GM19351 (cell line): ENCODE data around the gene PLVAP.

Experiments
- ATAC-seq: cut with Tn5 transposase; IDR thresholded peaks from one replicate; pipeline ENCODE4 v1.9.1; 2021; ENCODE audit warnings: mild to moderate bottlenecking, moderate library complexity; ENCODE audit not compliant: unreplicated experiment

Gene PLVAP

GRCh38 chr19:17324357-17325114 lies 52.6 kb downstream of the PLVAP start:
- no peak for ATAC-seq

- ATAC-seq = no peak
Observed at GRCh38 chr19:17323964-17324332, 53.2 kb downstream of the PLVAP start.

DNA sequence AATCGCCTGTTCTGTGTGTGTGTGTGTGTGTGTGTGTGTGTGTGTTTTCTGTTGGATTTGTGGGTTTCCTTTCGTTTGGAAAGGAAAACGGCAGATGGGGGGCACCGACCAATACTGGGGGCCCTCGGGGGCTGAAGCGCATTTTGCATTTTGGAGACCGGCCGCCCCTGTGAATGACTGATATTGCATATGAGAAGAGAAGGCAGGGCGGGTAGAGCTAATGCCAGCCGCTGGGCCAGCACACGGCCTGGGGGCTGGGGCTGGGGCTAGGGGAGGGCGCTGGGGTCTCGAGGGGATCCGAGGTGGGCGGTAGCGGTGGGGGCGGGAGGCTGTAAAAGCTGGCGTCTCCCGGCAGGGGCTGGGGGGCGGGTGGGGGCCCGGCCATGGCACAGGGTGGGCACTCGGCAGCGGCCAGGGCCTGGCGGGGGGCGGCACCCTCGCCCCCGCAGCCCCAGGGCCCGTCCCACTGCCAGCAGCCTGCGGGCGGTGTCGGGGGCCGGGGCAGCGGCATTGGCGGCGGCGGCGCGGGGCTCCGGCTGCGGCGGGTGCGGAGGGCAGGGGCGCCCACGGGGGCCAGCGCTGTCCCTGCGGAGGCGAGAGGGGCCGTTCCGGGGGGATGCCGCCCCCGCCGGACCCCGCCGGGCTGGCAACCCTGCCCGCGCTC lies 53.7 kb downstream of the PLVAP start:
- ATAC-seq = no peak

DNA sequence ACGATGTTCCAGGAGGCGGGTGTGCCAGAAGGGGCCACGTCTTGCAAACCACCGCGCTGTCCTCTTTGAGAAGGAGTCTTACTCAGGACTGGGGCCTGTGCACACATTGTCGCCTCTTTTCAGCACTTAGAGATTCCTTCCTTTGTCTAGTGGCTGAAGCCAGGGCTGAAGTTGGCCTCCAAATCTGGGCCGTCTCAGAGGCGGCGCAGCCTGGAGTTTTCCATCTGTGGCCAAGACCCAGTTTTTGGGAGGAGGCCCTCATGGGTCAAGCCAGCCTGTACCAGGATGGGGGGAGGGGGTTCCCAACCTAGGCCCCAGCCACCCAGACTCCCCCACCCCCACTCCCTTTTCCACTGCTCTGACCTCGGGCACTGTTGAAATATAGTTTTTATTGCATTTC lies 54.3 kb downstream of the PLVAP start:
- ATAC-seq = no peak

DNA sequence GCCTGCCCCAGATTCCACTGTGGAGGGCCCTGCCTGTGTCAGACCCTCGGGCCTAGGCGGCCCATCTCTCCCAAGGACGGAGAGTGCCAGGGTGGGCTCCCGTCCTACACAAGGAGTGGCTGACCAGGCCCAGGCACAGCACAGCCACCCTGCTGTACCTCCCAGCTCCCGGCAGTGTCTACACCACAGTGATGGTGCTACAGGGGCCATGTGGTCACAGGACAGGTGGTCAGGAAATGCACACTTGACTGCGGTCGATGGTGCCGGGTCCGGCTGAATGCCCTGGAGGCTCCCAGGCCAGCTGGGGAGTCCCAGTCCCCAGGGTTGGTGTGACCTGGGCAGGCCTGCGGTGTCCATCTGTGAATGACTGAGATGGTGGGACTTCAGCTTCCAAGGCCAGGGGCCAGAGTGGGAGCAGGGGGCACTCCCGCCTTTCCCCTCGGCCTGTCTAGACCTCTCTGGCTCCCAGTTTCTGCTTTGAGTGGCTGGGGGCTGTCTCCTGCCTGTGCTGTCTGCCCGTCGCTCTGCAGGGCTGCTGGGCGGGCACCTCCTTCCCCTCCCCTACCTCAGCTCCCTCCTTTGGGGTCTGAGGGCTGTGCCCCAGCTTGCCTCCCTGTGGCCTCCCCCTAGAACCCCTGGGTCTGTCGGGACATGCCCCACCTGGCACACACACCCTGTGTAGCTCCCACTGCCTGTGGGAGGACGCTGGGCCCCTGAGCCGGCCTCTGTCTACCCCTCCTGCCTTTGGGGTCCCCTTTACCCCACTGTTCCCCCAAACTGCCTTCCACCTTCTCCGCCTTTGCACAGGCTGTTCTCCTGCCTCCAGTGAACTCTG lies 55.3 kb downstream of the PLVAP start:
- ATAC-seq = no peak

- no peak for ATAC-seq
Observed at GRCh38 chr19:17320435-17320834, 56.7 kb downstream of the PLVAP start.

DNA sequence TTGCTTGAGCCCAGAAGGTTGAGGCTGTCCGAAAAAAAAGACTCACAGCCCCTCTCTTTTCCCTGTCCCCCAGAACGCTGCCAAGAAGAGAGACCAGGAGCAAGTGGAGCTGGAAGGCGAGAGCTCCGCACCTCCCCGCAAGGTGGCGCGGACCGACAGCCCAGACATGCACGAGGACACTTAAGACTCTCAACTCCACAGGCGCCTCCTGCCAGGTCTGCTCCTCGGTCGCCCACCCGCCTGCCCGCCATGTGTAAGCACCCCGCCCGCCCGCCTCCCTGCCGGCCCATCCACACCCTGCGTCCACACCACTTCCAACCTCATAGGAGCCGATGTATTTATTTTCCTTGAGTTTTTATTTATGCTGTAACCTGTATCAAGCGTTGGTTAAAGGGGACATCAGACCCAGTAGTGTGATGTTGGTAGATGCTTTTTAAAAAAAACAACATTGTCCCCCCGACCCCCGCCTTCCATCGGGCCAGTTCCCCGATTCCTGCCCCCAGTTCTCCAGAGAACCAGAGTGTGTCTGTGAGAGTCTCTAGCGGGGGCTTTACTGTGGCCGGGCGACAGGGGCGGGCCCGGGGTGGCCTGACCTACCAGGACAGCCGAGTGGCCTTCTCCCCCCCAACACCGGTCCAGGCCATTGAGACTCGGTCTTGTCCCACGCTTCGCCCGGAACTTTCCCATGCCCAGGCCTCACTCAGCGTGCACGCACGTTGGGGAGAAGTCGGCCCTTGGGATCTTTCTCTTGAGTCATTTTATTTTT lies 57.5 kb downstream of the PLVAP start:
- no peak for ATAC-seq

GRCh38 chr19:17318966-17319365 lies 58.2 kb downstream of the PLVAP start:
- no peak for ATAC-seq

- no peak for ATAC-seq
Observed at GRCh38 chr19:17314007-17314593, 63.0 kb downstream of the PLVAP start.

DNA sequence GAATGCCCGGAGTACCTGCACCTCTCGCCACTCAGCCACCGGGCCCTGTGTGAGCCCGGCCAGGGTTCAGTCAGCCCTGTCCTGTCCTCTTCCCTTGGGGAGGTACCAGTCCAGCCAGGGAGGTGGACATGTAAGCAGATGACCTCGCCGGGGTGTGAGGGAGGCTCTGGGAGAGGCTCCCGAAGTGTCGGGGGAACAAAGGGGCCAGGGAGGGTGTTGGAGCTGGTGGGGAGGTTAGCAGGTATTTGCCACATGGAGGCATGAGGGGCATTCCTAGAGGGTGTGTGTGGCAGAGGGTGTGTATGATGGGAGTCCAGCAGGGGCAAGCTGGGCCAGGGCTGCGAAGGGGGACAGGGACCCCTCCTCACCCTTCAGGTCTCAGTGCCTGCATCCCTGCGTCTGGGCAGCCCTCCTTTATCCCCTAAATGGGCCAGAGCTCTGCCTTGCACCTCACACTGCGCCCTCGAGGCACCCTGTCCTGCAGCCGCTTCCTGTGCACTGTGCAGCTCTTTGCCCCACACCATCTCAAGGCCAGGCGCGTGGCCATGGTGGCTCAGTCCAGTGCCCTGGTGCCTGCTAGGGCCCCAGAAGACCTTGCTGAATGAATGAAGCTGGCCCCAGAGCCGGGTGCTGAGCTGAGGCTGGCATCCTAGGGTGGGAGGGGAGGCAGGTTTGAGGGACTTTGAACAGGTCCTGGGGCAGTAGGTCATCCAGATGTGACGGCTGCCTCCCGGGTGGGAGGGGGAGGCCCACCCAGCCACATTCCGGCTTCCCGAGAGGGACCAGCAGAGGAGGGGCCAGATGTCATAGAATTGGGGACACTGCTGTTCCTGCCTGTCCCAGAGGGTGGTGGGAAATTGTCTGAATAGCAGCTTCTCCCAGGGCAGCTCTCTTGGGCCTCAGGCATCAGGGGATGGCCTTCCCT lies 64.7 kb downstream of the PLVAP start:
- ATAC-seq = no peak

- ATAC-seq = no peak
Observed at GRCh38 chr19:17311455-17312188, 65.5 kb downstream of the PLVAP start.

DNA sequence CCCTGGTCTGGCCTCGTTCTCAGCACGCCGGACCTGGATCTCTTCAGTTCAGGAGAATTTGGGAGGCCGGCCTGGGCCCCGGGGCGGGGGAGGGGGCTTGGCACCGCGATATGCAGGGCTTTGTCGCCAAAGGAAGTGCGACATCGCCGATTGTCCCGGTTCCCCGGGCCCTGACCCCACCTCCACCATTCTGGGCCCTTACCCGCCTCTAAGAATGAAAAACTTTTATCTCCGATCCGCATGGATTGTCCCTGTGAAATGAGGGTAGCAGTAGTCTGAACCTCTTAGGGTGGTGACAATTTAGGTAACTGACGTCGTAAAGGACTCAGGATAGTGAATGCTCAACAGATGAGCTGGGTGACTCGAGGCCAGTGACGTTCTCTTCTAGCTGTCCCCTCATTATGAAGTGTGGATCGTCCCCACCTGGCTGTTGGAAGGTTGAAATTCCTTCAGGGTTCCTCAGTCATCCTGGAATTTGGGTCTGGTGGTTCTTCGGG lies 67.1 kb downstream of the PLVAP start:
- ATAC-seq = no peak

DNA sequence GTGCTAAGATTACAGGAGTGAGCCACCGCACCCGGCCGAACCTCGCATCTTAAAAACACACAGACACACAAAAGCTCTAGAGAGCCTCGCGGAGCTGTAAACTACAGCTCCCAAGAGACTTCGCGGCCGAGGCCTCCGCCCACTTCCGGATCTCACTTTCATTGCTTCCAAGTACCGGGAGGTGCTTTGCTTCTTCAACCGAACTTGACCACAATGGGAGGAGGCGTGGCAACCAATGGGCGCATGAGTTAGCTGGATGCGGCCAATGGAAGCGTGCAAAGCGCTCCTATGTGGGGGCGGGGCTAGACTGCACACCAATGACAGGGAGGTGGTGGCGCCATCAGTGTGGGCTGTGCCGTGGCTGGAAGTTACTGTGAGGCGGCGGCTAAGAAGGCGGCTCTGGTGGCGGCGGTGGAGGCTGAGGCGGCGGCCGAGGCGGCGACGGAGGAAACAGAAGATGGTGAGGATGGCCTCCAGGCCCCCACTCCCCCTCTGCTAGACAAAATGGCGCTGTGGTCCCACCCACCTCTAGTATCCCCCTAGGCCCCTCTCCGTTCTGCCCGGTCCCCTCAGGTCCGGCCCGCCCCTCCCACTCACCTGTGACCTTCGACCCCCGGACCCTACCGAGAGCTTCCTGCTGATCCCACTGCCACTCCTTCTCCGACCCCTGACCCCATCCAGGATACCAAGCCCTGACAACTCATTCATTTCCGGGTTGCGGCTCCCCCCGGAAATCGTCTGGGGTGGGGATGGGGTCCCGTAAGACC lies 67.8 kb downstream of the PLVAP start, which contains the start of gene DDA1:
DDA1 (plus strand) TSS at position 366 of the 767 bp plus-strand sequence; CDS start at position 458, 92 bp downstream.
- ATAC-seq = peak; percentile 62

- ATAC-seq = no peak
Observed at GRCh38 chr19:17307876-17308377, 69.2 kb downstream of the PLVAP start.

DNA sequence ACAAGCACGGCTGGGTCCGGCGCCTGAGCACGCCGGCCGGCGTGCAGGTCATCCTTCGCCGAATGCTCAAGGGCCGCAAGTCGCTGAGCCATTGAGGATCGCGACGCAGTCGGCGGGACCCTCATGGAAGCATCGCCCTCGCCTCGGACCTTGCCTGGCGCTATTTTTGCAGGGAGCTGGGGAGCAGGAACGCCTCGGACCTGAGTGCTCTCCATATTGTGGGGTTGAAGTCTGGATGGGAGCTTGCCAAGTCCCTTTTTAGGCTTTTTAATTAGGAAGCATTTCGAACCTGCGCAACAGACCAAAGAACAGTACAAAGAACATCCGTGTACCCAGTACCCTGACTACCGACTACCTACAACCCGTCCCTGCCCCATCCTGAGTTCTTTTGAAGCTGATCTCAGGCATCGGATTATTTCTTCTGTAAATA lies 70.8 kb downstream of the PLVAP start:
- ATAC-seq = no peak

DNA sequence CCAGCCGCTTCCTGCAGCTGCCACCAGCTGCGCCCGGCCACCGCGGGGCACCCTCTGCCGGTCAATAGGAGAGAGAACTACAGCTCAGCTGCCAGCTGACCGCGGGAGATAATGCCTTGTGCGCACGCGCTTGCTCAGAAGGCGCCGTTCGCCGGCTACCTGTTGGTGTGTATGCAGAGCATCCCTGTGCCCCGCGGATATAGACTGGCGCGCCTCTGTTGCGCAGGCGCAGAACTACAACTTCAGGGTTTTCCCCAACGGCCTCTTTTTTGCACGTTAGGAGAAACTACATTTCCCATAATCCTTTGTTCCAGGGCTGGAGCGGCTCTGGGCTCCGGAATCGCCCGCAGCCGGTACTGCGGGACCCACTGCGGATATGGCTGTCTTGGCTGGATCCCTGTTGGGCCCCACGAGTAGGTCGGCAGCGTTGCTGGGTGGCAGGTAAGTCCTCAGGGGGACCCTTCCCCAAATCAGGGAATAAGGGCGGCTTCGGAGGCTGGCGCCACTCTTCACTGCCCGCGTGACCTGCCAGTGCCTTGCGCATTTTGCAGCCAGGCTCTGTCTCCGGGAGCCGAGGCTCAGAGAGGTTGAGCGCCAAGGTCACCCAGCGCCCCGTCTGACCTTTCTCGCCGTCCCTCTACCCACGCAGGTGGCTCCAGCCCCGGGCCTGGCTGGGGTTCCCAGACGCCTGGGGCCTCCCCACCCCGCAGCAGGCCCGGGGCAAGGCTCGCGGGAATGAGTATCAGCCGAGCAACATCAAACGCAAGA lies 71.4 kb downstream of the PLVAP start, which contains the start of gene MRPL34:
MRPL34 (plus strand) TSS at position 356 of the 768 bp plus-strand sequence; CDS start at position 377, 21 bp downstream.
- ATAC-seq = peak; percentile 58

DNA sequence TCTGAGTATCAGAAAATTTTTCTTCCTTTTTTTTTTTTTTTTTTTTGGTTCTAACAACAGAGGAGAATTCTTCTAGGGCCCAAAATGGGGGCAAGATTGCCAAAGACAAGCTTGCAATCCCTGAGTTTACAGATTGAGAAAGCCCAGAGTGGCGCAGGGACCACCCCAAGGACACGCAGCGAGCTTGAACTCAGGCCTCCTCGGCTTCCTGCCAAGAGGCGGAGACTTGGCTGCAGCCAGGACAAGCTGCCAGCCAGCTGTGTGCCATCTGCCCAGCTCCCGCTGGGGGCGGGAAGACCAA lies 72.0 kb downstream of the PLVAP start:
- ATAC-seq = no peak
